Panc1 (cell line): ENCODE measurements around the gene NRGN. TPM values are rescaled to one million over a fixed set of nuclear protein-coding genes. Genes with fewer than 3 reads are reported as not detected.

ENCODE experiments used
- ATAC-seq: fragments of 200-7000 bp; cut with Tn5 transposase; 2 replicates; pipeline ENCODE4 v1.9.1; 2020; ENCODE audit warnings: mild to moderate bottlenecking, moderate library complexity
- BruUV-seq: library from RNA; stranded (reverse); fragments of 400-500 nt; replicated peaks from 2 replicates; lab custom pipeline; 2021; lab: Mats Ljungman, UMichigan
- CTCF ChIA-PET: fragments of 300-600 bp; sonication (Branson Sonifier 250); formaldehyde crosslinking; loops from one replicate; lab custom pipeline; 2022; ENCODE audit warnings: antibody characterized with exemption; lab: Charles Lee
- POLR2A ChIA-PET: fragments of 300-600 bp; sonication (Branson Sonifier 250); formaldehyde crosslinking; loops from one replicate; lab custom pipeline; 2022; ENCODE audit warnings: antibody characterized with exemption; lab: Charles Lee
- DNase-seq: peaks from one replicate; pipeline ENCODE4 v3.0.0-alpha.2; 2010; ENCODE audit warnings: low read depth, low spot score
- H3K27ac ChIP-seq: 2 replicates; pipeline ENCODE4 v1.5.1; 2011; ENCODE audit warnings: mild to moderate bottlenecking, low read length, inconsistent platforms
- H3K27me3 ChIP-seq: fragments of 200-500 bp; sonication (Bioruptor generic); 2 replicates; pipeline ENCODE4 v1.6.0; 2014; ENCODE audit warnings: low read length, inconsistent platforms; ENCODE audit not compliant: control insufficient read depth, insufficient read depth
- H3K36me3 ChIP-seq: fragments of 200-500 bp; sonication (Bioruptor generic); 2 replicates; pipeline ENCODE4 v1.5.1; 2014; ENCODE audit warnings: inconsistent platforms, mild to moderate bottlenecking, low read length, moderate library complexity; ENCODE audit not compliant: control insufficient read depth, insufficient read depth
- H3K4me1 ChIP-seq: 2 replicates; pipeline ENCODE4 v1.5.1; 2011; ENCODE audit warnings: inconsistent platforms, mild to moderate bottlenecking, low read length, moderate library complexity; ENCODE audit not compliant: control insufficient read depth, insufficient read depth
- H3K4me3 ChIP-seq, 2 experiments: 2 replicates each; pipeline ENCODE4 v1.5.1; 2011 to 2012; ENCODE audit warnings: low read depth in 2 of 2, low read length in 2 of 2, mild to moderate bottlenecking in 2 of 2, inconsistent platforms in 1 of 2, moderate library complexity in 1 of 2
- H3K9me3 ChIP-seq: fragments of 200-500 bp; sonication (Bioruptor generic); 2 replicates; pipeline ENCODE4 v1.5.1; 2014; ENCODE audit warnings: low read depth, mild to moderate bottlenecking, inconsistent platforms, low read length, moderate library complexity; ENCODE audit not compliant: control insufficient read depth, insufficient read depth
- CTCF ChIP-seq: fragments of 450-650 bp; IDR thresholded peaks from 2 replicates; pipeline ENCODE4 v1.5.1; 2017; ENCODE audit warnings: mild to moderate bottlenecking
- POLR2AphosphoS5 ChIP-seq: IDR thresholded peaks from 2 replicates; pipeline ENCODE4 v1.6.1; 2012; ENCODE audit warnings: mild to moderate bottlenecking, low read depth, low read length, moderate library complexity
- REST ChIP-seq, 2 experiments: IDR thresholded peaks; 2 replicates each; pipeline ENCODE4 v1.6.1; 2011 to 2012; ENCODE audit warnings: low read depth in 2 of 2, control low read depth in 1 of 2, low read length in 1 of 2, mild to moderate bottlenecking in 1 of 2, moderate library complexity in 1 of 2; ENCODE audit not compliant: insufficient read depth in 1 of 2
- SIN3A ChIP-seq: IDR thresholded peaks from 2 replicates; pipeline ENCODE4 v1.6.1; 2012; ENCODE audit warnings: low read depth, mild to moderate bottlenecking, low read length, moderate library complexity, borderline replicate concordance; ENCODE audit not compliant: insufficient read depth
- TCF7L2 ChIP-seq: IDR thresholded peaks from 2 replicates; pipeline ENCODE4 v1.6.1; 2011; ENCODE audit warnings: mild to moderate bottlenecking, low read depth, low read length, inconsistent platforms
- in situ Hi-C: cut with HindIII; loops from 2 replicates; pipeline ENCODE4 v1.10.0; 2016; ENCODE audit warnings: low sequenced_read_pairs, low pct_unique_long_range_greater_than_20kb
- intact Hi-C: fragments of 100-400 bp; cut with micrococcal nuclease; formaldehyde crosslinking; loops from one replicate; pipeline ENCODE4 v1.10.0; 2022; ENCODE audit not compliant: unreplicated experiment
- total RNA-seq: library from RNA; stranded (reverse); gene quantifications from one replicate; pipeline ENCODE4 v1.2.1, GENCODE V29; 2021; ENCODE audit not compliant: unreplicated experiment

Gene NRGN
- total RNA-seq, 1 experiment from 2014 or later, result 5.7 TPM

- Histone ChIP-seq H3K9me3 (no peaks in the 10 kb centered on the region), H3K36me3 (peaks cover 2% of the 10 kb centered on the region), H3K4me1 (peaks cover 7% of the 10 kb centered on the region; the same call in 1 of the 2 replicates), H3K4me3 (peak within 1 kb of the TSS; percentile 59 to 88), H3K27me3 (no peaks in the 10 kb centered on the region), H3K27ac (peak within 1 kb of the TSS; percentile 37)
- ATAC-seq (peak; percentile 78), DNase-seq (no peak)
- ChIA-PET CTCF (interaction anchor here (0.6 to 1.3 kb wide), 5 partner anchors 22 to 100 kb away, joined by 3 to 7 read pairs (median 4); partner anchors contain the start of gene NRGN), POLR2A (no interaction called here)
- TF ChIP-seq CTCF (peak; percentile 6; the same call in 1 of the 2 replicates), SIN3A (no peak)
- intact Hi-C loops, result loop anchor here (2.0 to 5.0 kb wide), 2 partner anchors 35 to 75 kb away; no protein-coding TSS in a partner anchor
- in situ Hi-C loops, result no loop called here
- BruUV-seq, result no TSS peak
Measured at GRCh38 chr11:124762105-124762623, 22.4 kb downstream of the NRGN start, which contains the start of gene ESAM. ESAM (minus strand) TSS chr11:124762290; CDS start chr11:124762154, 136 bp downstream.

GRCh38 chr11:124762624-124763155, 22.9 kb downstream of the NRGN start:
- Histone ChIP-seq H3K4me1 (peaks cover 7% of the 10 kb centered on the region; the same call in 1 of the 2 replicates), H3K36me3 (peaks cover 3% of the 10 kb centered on the region), H3K4me3 (peak overlapping the region; percentile 59 to 88), H3K27me3 (no peaks in the 10 kb centered on the region), H3K27ac (peak overlapping the region; percentile 37), H3K9me3 (no peaks in the 10 kb centered on the region)
- intact Hi-C loops (loop anchor here (1.0 to 5.0 kb wide), 3 partner anchors 35 to 93 kb away; no protein-coding TSS in a partner anchor), in situ Hi-C loops (no loop called here)
- ATAC-seq (peak; percentile 66), DNase-seq (no peak)
- ChIA-PET POLR2A (no interaction called here), CTCF (interaction anchor here (0.6 to 1.3 kb wide), 6 partner anchors 11 to 1185 kb away, joined by 3 to 7 read pairs (median 3); partner anchors contain the start of gene NRGN)
- no TSS peak for BruUV-seq
- no peak for TF ChIP-seq REST (IDR thresholded peaks at IDR 0.05; ENCODE audit: insufficient read depth in 1 of 2, low read depth in 2 of 2, low read length in 1 of 2)
- TF ChIP-seq TCF7L2, result no peak
- TF ChIP-seq POLR2AphosphoS5, result no peak
- no peak for TF ChIP-seq CTCF
- no peak for TF ChIP-seq SIN3A
